K562 (cell line): ENCODE measurements around the gene ANXA3. TPM values are rescaled to one million over a fixed set of nuclear protein-coding genes. Genes with fewer than 3 reads are reported as not detected.

Experiments
- ATAC-seq: fragments of 200-7000 bp; cut with Tn5 transposase; 3 replicates; pipeline ENCODE4 v1.9.1; 2020; ENCODE audit warnings: moderate library complexity
- BruUV-seq: library from RNA; stranded (reverse); fragments of 400-500 nt; replicated peaks from 2 replicates; lab custom pipeline; 2021; lab: Mats Ljungman, UMichigan
- CTCF ChIA-PET: fragments of 300-600 bp; formaldehyde crosslinking; extraction: SDS; loops from one replicate; lab custom pipeline; 2021; ENCODE audit warnings: low intra/inter-chr PET ratio; lab: Yijun Ruan, JAX
- POLR2A ChIA-PET: fragments of 300-600, 350-650 bp; sonication (Branson Sonifier 250); formaldehyde crosslinking; extraction: SDS; loops from one replicate; lab custom pipeline; 2021; ENCODE audit warnings: antibody characterized with exemption, inconsistent platforms; lab: Yijun Ruan, JAX
- DNase-seq, 4 experiments: peaks; one replicate each; pipeline versions ENCODE4 v3.0.0 to v3.0.0-alpha.2; 2011 to 2018; ENCODE audit warnings: low spot score in 3 of 4, mixed read lengths in 3 of 4; ENCODE audit errors: extremely low read depth in 1 of 4
- FAIRE-seq: peaks from 2 replicates; lab custom pipeline; 2011; peaks lifted over from hg19 to GRCh38; lab: Jason Lieb, UNC
- H2AFZ ChIP-seq: 2 replicates; pipeline ENCODE4 v1.6.0; 2011; ENCODE audit warnings: low read depth, low read length, control low read depth, inconsistent platforms
- H3K27ac ChIP-seq: fragments of 200-600 bp; 3 replicates; pipeline ENCODE4 v1.8.0; 2011; ENCODE audit warnings: low read depth, mild to moderate bottlenecking, control low read depth, inconsistent platforms, low read length, moderate library complexity, mixed read lengths; ENCODE audit errors: extremely low read depth
- H3K27me3 ChIP-seq, 2 experiments: fragments of 300-600 bp in 1 of 2; 2 replicates in 1 of 2; 3 replicates in 1 of 2; pipeline versions ENCODE4 v1.6.0 to v1.8.0; 2011; ENCODE audit warnings: inconsistent platforms in 2 of 2, low read length in 2 of 2, mild to moderate bottlenecking in 1 of 2, mixed read lengths in 1 of 2, moderate library complexity in 1 of 2; ENCODE audit not compliant: control insufficient read depth in 2 of 2, insufficient read depth in 2 of 2
- H3K36me3 ChIP-seq: fragments of 300-600 bp; 3 replicates; pipeline ENCODE4 v1.8.0; 2011; ENCODE audit warnings: mild to moderate bottlenecking, low read length, inconsistent platforms; ENCODE audit not compliant: control insufficient read depth, insufficient read depth
- H3K4me1 ChIP-seq, 2 experiments: fragments of 200-600 bp in 1 of 2; replicated peaks in 1 of 2; 2 replicates in 1 of 2; 3 replicates in 1 of 2; pipeline versions ENCODE4 v1.5.1 to v1.8.0; 2011; ENCODE audit warnings: inconsistent platforms in 2 of 2, low read length in 2 of 2, mild to moderate bottlenecking in 1 of 2, mixed read lengths in 1 of 2, moderate library complexity in 1 of 2; ENCODE audit not compliant: control insufficient read depth in 2 of 2, insufficient read depth in 2 of 2
- H3K4me2 ChIP-seq: 2 replicates; pipeline ENCODE4 v1.6.1; 2011; ENCODE audit warnings: low read length, control low read depth, inconsistent platforms, mixed read lengths; ENCODE audit not compliant: insufficient read depth
- H3K4me3 ChIP-seq: fragments of 200-600 bp; sonication (generic), shearing (Covaris generic); 2 replicates; pipeline ENCODE4 v1.5.1; 2016; ENCODE audit warnings: control low read depth, inconsistent platforms
- H3K79me2 ChIP-seq: fragments of 200-600 bp; 3 replicates; pipeline ENCODE4 v1.8.0; 2011; ENCODE audit warnings: low read length, inconsistent platforms; ENCODE audit not compliant: control insufficient read depth, insufficient read depth
- H3K9ac ChIP-seq, 2 experiments: 2 replicates each; pipeline versions ENCODE4 v1.6.0 to v1.6.1; 2011; ENCODE audit warnings: low read depth in 2 of 2, low read length in 2 of 2, control low read depth in 1 of 2, inconsistent platforms in 1 of 2, mild to moderate bottlenecking in 1 of 2, mixed read lengths in 1 of 2; ENCODE audit not compliant: insufficient read depth in 1 of 2
- H3K9me1 ChIP-seq: one replicate; pipeline ENCODE4 v1.6.0; 2011; ENCODE audit warnings: inconsistent platforms, mild to moderate bottlenecking, low read length, moderate library complexity; ENCODE audit not compliant: control insufficient read depth, insufficient read depth
- H3K9me3 ChIP-seq: replicated peaks from 2 replicates; pipeline ENCODE4 v1.5.1; 2011; ENCODE audit warnings: low read depth, low read length, inconsistent platforms; ENCODE audit not compliant: control insufficient read depth, insufficient read depth
- H4K20me1 ChIP-seq: replicated peaks from 2 replicates; pipeline ENCODE4 v1.6.1; 2011; ENCODE audit warnings: low read length, inconsistent platforms, mixed read lengths; ENCODE audit not compliant: control insufficient read depth, insufficient read depth
- E2F5 ChIP-seq: sonication (generic); formaldehyde crosslinking; IDR thresholded peaks from 2 replicates; pipeline ENCODE4 v1.8.0; 2022; ENCODE audit warnings: mild to moderate bottlenecking, missing genetic modification reagents
- ELF1 ChIP-seq: fragments of 200-800 bp; sonication (Bioruptor generic); IDR thresholded peaks from 2 replicates; pipeline ENCODE4 v1.6.1; 2016; ENCODE audit warnings: missing genetic modification characterization, missing compliant biosample characterization
- ETV5 ChIP-seq: sonication (generic); formaldehyde crosslinking; IDR thresholded peaks from 2 replicates; pipeline ENCODE4 v1.4.0; 2020; ENCODE audit warnings: low read depth, mild to moderate bottlenecking, missing genetic modification reagents
- HMG20B ChIP-seq: fragments of 250-450 bp; sonication (Bioruptor Pico); IDR thresholded peaks from 2 replicates; pipeline ENCODE4 v1.5.0; 2021; ENCODE audit warnings: mild to moderate bottlenecking
- PHF21A ChIP-seq: fragments of 450-650 bp; IDR thresholded peaks from 2 replicates; pipeline ENCODE4 v1.6.1; 2017; ENCODE audit warnings: low read depth, borderline replicate concordance
- SIN3B ChIP-seq: fragments of 450-650 bp; IDR thresholded peaks from 2 replicates; pipeline ENCODE4 v1.6.1; 2017; ENCODE audit warnings: low read depth, mild to moderate bottlenecking, moderate library complexity
- SP2 ChIP-seq: IDR thresholded peaks from 2 replicates; pipeline ENCODE4 v1.6.1; 2011; ENCODE audit warnings: mild to moderate bottlenecking, low read depth, low read length, moderate library complexity; ENCODE audit not compliant: poor library complexity, severe bottlenecking; ENCODE audit errors: extremely low read depth
- ZNF3 ChIP-seq: fragments of 250-450 bp; sonication (Bioruptor Pico); IDR thresholded peaks from 2 replicates; pipeline ENCODE4 v1.5.0; 2021; ENCODE audit warnings: mild to moderate bottlenecking, moderate library complexity
- ZNF696 ChIP-seq: fragments of 250-450 bp; sonication (Bioruptor Pico); conservative IDR thresholded peaks from 2 replicates; pipeline ENCODE4 v1.4.0; 2020; ENCODE audit warnings: mild to moderate bottlenecking, moderate library complexity
- ZNF699 ChIP-seq: fragments of 250-450 bp; sonication (Bioruptor Pico); IDR thresholded peaks from 2 replicates; pipeline ENCODE4 v1.8.0; 2021; ENCODE audit warnings: mild to moderate bottlenecking, moderate library complexity; ENCODE audit not compliant: insufficient replicate concordance
- WGBS: fragments of 100-300 bp; shearing (Covaris generic); methylation state at CpG from one replicate; pipeline ENCODE4 v1.1.6; 2016; ENCODE audit warnings: low coverage, mixed read lengths; ENCODE audit not compliant: insufficient coverage; ENCODE audit errors: missing lambda C conversion rate; 5-methylcytosine and 5-hydroxymethylcytosine counted together
- in situ Hi-C: fragments of 300-500 bp; cut with MboI; formaldehyde crosslinking; loops from 4 replicates; pipeline ENCODE4 v1.15.0; 2018; ENCODE audit warnings: inconsistent platforms, mixed read lengths
- intact Hi-C: fragments of 100-400 bp; cut with micrococcal nuclease; formaldehyde crosslinking; loops from 2 replicates; pipeline ENCODE4 v1.14.2; 2022
- polyA plus RNA-seq, 8 experiments: library from polyadenylated mRNA; depleted of rRNA in 4 of 8; stranded (reverse) in 5 of 8; unstranded in 3 of 8; fragments of >200 nt; fragmentation: Nextera tagmentation in 2 of 8; fragmentation: Illumina TruSeq in 1 of 8; extraction: Ambion mirVana in 2 of 8; extraction: Trizol in 1 of 8; gene quantifications; 2 replicates each; pipeline versions ENCODE4 v1.2.1 to v1.2.3, GENCODE V29; 2011 to 2014; ENCODE audit warnings: inconsistent platforms in 1 of 8, missing spikeins in 1 of 8
- total RNA-seq, 7 experiments: library from RNA; depleted of rRNA in 6 of 7; stranded (reverse); fragments of >200 nt in 6 of 7; fragmentation: Illumina TruSeq in 2 of 7; extraction: Trizol in 2 of 7; gene quantifications; 2 replicates each; pipeline versions ENCODE4 v1.2.1 to v1.2.3, GENCODE V29; 2011 to 2021; ENCODE audit warnings: low replicate concordance in 1 of 7
- TF ChIP-seq, protein P1 (sequence below): fragments of 450-650 bp; IDR thresholded peaks from 2 replicates; pipeline ENCODE4 v1.6.1; 2014; ENCODE audit warnings: low read depth, mild to moderate bottlenecking, moderate library complexity, borderline replicate concordance
- TF ChIP-seq, protein P2 (sequence below): sonication (generic); formaldehyde crosslinking; IDR thresholded peaks from 2 replicates; pipeline ENCODE4 v1.8.0; 2022; ENCODE audit warnings: mild to moderate bottlenecking, missing genetic modification reagents
- TF ChIP-seq, protein P3 (sequence below): fragments of 200-800 bp; sonication (Bioruptor generic); IDR thresholded peaks from 2 replicates; pipeline ENCODE4 v1.6.1; 2016; ENCODE audit warnings: missing genetic modification characterization, missing compliant biosample characterization

The ANXA3 gene
- total and polyA plus RNA-seq, 9 of the 15 experiments (the other 6 are each of a cell fraction or from before 2014, with no cell fraction given): 6.3 to 15.5 (median 9.8) TPM

- H3K9me1 ChIP-seq: no peaks in the 10 kb centered on the region
- H3K4me2 ChIP-seq: no peak overlapping the region
- H3K27ac ChIP-seq: no peak overlapping the region
- H4K20me1 ChIP-seq: no peaks in the 10 kb centered on the region
- no peak for DNase-seq
- H3K27me3 ChIP-seq: no peaks in the 10 kb centered on the region
- no peak overlapping the region for H3K9ac ChIP-seq
- CTCF ChIA-PET: no interaction called here
- 0 out of 2 replicates have a peak overlapping the region, but pooled peaks have one; percentile 43 for H2AFZ ChIP-seq
- no peaks in the 10 kb centered on the region for H3K79me2 ChIP-seq
- 79% methylated on average over 3 of the region's 3 CpGs for WGBS
- in situ Hi-C loops (no loop called here), intact Hi-C loops (no loop called here)
- no peak for FAIRE-seq
- BruUV-seq: no TSS peak
- TF ChIP-seq, protein P1, sequence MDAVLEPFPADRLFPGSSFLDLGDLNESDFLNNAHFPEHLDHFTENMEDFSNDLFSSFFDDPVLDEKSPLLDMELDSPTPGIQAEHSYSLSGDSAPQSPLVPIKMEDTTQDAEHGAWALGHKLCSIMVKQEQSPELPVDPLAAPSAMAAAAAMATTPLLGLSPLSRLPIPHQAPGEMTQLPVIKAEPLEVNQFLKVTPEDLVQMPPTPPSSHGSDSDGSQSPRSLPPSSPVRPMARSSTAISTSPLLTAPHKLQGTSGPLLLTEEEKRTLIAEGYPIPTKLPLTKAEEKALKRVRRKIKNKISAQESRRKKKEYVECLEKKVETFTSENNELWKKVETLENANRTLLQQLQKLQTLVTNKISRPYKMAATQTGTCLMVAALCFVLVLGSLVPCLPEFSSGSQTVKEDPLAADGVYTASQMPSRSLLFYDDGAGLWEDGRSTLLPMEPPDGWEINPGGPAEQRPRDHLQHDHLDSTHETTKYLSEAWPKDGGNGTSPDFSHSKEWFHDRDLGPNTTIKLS: no peak
- TF ChIP-seq ZNF699: no peak
- no peak for TF ChIP-seq ZNF3
- TF ChIP-seq ETV5 (CRISPR knock-in tag): no peak
- TF ChIP-seq, protein P2, sequence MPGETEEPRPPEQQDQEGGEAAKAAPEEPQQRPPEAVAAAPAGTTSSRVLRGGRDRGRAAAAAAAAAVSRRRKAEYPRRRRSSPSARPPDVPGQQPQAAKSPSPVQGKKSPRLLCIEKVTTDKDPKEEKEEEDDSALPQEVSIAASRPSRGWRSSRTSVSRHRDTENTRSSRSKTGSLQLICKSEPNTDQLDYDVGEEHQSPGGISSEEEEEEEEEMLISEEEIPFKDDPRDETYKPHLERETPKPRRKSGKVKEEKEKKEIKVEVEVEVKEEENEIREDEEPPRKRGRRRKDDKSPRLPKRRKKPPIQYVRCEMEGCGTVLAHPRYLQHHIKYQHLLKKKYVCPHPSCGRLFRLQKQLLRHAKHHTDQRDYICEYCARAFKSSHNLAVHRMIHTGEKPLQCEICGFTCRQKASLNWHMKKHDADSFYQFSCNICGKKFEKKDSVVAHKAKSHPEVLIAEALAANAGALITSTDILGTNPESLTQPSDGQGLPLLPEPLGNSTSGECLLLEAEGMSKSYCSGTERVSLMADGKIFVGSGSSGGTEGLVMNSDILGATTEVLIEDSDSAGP (CRISPR knock-in tag): no peak
- TF ChIP-seq PHF21A: no peak
- TF ChIP-seq ZNF696 (CRISPR knock-in tag): no peak
- TF ChIP-seq E2F5 (CRISPR knock-in tag): no peak
- TF ChIP-seq HMG20B (CRISPR knock-in tag): no peak
- no peak for TF ChIP-seq SP2
- TF ChIP-seq, protein P3, sequence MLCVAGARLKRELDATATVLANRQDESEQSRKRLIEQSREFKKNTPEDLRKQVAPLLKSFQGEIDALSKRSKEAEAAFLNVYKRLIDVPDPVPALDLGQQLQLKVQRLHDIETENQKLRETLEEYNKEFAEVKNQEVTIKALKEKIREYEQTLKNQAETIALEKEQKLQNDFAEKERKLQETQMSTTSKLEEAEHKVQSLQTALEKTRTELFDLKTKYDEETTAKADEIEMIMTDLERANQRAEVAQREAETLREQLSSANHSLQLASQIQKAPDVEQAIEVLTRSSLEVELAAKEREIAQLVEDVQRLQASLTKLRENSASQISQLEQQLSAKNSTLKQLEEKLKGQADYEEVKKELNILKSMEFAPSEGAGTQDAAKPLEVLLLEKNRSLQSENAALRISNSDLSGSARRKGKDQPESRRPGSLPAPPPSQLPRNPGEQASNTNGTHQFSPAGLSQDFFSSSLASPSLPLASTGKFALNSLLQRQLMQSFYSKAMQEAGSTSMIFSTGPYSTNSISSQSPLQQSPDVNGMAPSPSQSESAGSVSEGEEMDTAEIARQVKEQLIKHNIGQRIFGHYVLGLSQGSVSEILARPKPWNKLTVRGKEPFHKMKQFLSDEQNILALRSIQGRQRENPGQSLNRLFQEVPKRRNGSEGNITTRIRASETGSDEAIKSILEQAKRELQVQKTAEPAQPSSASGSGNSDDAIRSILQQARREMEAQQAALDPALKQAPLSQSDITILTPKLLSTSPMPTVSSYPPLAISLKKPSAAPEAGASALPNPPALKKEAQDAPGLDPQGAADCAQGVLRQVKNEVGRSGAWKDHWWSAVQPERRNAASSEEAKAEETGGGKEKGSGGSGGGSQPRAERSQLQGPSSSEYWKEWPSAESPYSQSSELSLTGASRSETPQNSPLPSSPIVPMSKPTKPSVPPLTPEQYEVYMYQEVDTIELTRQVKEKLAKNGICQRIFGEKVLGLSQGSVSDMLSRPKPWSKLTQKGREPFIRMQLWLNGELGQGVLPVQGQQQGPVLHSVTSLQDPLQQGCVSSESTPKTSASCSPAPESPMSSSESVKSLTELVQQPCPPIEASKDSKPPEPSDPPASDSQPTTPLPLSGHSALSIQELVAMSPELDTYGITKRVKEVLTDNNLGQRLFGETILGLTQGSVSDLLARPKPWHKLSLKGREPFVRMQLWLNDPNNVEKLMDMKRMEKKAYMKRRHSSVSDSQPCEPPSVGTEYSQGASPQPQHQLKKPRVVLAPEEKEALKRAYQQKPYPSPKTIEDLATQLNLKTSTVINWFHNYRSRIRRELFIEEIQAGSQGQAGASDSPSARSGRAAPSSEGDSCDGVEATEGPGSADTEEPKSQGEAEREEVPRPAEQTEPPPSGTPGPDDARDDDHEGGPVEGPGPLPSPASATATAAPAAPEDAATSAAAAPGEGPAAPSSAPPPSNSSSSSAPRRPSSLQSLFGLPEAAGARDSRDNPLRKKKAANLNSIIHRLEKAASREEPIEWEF (CRISPR knock-in tag): no peak
- no peak for TF ChIP-seq ELF1 (tag)
- TF ChIP-seq SIN3B: no peak
- H3K36me3 ChIP-seq: no peaks in the 10 kb centered on the region
- ATAC-seq: no peak
- H3K4me3 ChIP-seq: no peak overlapping the region
- POLR2A ChIA-PET: no interaction called here
- no peaks in the 10 kb centered on the region for H3K9me3 ChIP-seq
- H3K4me1 ChIP-seq: peaks cover 8 to 27% of the 10 kb centered on the region in 2 experiments
Measured at GRCh38 chr4:78602334-78602733, 50.8 kb downstream of the ANXA3 start.
